SK-N-MC (cell line): Measurements from ENCODE around the gene FUT9.

Source experiments
- EZH2 ChIP-seq: fragments of 200-600 bp; sonication (generic); IDR thresholded peaks from one replicate; pipeline ENCODE4 v1.6.1; 2017; ENCODE audit warnings: antibody characterized with exemption
- FOXP2 ChIP-seq: optimal IDR thresholded peaks from 2 replicates; pipeline ENCODE3; 2011; ENCODE audit warnings: mild to moderate bottlenecking, moderate library complexity; ENCODE audit not compliant: insufficient read depth; ENCODE audit errors: extremely low read length, control extremely low read depth
- POLR2AphosphoS5 ChIP-seq: IDR thresholded peaks from 2 replicates; pipeline ENCODE4 v1.6.1; 2012; ENCODE audit warnings: mild to moderate bottlenecking, low read depth, low read length, borderline replicate concordance

DNA sequence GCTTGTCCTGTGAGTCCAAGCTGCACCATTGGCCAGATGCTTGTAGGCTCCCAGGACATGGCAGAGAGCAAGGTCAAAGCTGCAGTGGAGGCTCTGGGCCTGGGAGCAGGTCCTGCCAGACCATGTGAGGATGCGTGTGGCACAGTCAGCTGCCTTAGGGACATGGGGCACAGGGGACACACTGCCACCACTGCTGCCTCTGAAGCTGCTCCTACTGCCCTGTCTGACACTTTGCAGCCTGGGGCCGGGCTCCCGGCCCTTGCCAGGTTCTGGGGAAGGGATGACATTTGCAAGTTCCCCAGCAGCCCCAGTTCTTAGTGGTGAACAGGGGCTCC lies 13.2 kb upstream of the FUT9 start:
- TF ChIP-seq EZH2 (no peak), POLR2AphosphoS5 (no peak), FOXP2 (no peak)
